G401 (cell line): ENCODE results near the gene GAK. TPM values are rescaled to one million over a fixed set of nuclear protein-coding genes. Genes with fewer than 3 reads are reported as not detected.
A peak's percentile ranks its signal among the peaks of the same experiment; 100 is the strongest.

Experiments used
- DNase-seq: peaks from one replicate; pipeline ENCODE4 v3.0.0-alpha.2; 2015; ENCODE audit warnings: low spot score
- in situ Hi-C: cut with HindIII; loops from 2 replicates; pipeline ENCODE4 v1.10.0; 2016; ENCODE audit warnings: low sequenced_read_pairs, mixed read lengths
- total RNA-seq: library from RNA; depleted of rRNA; stranded (reverse); fragments of >200 nt; shearing (Covaris generic); gene quantifications from 2 replicates; pipeline ENCODE4 v1.2.3, GENCODE V29; 2014

GAK gene
- total RNA-seq, 1 experiment from 2014 or later, result 91.5 TPM

DNA sequence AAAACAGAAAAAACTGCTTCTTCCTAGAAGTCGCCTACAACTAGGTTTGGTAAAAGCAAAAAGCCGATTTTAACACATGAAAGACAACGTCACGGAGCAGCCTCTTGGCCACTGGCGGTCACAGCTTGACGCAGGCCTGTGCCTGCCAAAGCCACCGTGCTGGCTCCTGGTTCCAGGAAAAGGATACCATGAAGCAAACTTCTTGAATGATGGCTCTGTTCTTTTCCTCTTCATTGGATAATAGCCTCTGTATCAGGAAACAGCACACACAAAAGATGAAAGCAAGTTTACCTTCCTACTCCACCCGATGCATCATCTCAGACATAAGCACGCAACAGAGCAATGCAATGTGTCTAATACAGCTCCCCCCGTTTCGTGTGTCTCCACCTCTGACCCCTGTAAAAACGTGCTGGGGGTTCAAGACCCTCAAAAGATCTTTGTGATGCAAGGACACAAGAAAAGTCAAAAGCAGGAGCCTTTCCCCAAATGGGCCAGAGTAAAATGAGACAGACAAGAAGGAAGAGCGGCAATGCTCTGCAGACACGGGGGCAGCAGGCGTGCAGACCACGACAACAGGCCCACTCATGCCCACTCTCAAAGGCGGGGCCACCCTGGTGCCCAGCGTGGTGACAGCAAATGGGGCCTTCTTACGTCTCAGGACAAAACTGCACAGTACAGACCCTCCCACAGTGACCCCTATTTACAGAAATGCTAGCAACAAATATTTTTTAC lies 19.4 kb downstream of the GAK start:
- peak; percentile 82 for DNase-seq
- in situ Hi-C loops, result no loop called here

DNA sequence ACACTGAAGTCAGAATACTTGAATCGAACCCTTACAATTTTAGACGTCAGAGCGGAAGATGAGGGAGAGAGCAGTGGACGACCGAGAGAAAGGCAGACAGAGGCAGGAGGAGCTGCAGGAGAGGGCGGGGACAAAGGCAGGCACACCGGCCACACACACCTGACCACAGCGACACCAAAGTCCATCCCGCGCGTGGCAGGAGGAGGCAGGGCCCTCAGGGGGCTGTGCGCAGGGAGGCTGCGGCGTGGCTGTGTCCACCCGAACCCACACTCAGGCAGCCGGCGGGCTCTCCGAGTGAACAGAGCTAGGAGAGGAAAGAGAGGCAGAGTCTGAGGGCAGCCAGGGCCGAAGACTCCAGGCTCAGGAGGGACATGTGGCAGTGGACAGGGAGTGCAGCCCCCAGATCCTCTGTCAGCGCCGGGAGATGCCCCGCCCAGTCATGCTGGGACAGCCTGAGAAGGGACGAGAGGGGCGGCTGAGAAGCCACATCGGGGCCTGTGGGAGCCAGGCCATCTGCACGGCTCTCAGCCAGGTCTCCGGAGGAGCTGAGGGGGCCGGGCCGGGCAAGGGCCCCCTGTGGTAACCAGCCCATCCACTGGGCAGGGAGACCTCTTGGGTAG lies 20.1 kb downstream of the GAK start:
- peak; percentile 47 for DNase-seq
- in situ Hi-C loops, result no loop called here

DNA sequence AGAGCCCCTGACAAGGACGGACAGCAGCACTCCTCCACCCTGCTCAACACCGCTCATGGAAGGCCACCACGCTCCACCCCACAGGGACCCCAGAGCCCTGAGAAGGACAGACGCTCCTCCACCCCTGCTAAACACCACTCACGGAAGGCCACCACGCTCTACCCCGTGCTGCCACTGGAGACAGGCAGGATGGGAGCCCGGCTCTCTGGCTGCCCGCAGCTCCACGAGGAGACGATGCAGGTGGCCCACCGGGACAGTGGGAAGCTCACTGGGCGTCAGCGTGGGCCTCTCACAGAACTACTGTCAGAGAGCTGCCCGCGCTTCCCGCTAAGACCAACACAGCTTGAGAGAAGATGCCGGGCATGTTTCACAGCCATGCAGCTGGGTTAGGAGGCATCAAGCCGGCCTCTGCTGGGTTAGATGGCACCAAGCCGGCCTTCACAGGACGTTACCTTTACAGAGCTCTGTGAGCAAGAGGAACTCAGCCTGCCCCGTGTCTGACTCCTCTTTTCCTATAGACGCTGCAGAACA lies 20.8 kb downstream of the GAK start:
- in situ Hi-C loops, result no loop called here
- no peak for DNase-seq

- in situ Hi-C loops, result no loop called here
- DNase-seq, result no peak
Observed at GRCh38 chr4:910366-911091, 21.6 kb downstream of the GAK start.

DNA sequence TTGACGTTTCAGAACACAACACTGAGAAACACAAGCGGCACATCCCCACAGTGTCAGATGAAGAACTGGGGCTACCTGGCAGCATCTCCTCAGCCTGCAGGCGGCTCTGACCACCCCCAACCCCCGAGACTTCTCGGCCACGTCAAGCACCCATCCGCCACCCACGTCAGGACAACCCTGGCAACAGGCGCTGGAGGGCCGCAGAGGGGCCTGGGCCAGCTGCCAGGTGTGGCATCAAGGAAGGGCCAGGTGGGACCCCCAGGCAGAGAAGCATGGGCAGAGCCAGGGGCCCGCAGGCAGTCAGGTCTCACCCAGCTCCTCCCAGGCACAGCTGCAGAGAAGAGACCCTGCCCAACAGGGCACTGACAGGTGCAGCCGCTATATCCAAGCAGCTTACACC lies 22.3 kb downstream of the GAK start:
- DNase-seq, result no peak
- in situ Hi-C loops, result no loop called here

GRCh38 chr4:909131-909571 lies 23.0 kb downstream of the GAK start:
- in situ Hi-C loops, result no loop called here
- DNase-seq, result no peak

DNA sequence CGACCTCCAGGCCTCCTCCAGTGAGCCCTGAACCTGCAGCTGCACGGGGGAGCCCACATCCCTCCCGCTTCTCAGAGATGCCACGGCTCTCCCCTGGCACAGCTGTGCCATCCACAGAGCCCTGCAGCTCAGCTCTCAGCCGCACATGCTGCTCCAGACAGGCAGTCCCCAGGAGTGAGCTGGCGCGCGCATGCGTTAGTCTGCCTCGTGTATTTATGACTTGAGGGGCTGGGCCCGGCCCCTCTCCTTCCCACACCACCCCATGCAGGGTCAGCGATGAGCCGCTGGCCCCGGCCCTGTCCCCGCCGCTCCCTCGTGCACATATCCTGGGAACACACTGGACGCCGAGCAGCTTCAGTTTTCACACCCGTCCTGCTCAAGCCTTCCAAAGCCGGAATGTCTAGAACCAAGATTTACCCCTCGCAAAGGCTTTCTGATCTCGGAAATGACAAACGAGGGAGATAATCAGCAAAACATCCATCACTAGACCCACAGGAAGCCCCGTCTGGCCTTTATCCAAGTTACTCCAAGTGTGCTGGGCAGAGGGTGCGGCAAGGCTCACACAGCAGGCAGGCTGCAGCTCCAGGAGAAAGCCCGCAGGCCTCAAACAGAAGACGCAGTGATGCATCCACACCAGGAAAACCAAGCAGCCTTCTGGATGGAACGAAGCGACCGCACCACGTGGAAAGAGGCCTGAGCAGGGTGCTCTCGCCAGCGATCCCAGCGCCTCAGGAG lies 24.3 kb downstream of the GAK start:
- in situ Hi-C loops, result no loop called here
- no peak for DNase-seq

DNA sequence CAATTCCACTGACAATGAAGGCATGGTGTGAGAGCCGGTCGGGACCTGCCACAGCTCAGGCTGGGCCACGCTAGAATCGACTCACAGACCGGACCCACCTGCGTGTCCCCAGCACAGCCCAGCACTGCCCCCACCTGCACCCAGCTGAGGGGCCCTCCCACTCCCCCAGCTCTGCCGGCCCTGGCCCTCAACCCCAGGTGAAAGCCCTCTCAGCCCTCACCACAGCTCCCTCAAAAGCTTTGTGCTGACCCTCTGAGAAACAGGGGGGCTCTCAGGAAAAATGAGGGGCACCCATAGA lies 25.1 kb downstream of the GAK start:
- no peak for DNase-seq
- in situ Hi-C loops, result no loop called here

DNA sequence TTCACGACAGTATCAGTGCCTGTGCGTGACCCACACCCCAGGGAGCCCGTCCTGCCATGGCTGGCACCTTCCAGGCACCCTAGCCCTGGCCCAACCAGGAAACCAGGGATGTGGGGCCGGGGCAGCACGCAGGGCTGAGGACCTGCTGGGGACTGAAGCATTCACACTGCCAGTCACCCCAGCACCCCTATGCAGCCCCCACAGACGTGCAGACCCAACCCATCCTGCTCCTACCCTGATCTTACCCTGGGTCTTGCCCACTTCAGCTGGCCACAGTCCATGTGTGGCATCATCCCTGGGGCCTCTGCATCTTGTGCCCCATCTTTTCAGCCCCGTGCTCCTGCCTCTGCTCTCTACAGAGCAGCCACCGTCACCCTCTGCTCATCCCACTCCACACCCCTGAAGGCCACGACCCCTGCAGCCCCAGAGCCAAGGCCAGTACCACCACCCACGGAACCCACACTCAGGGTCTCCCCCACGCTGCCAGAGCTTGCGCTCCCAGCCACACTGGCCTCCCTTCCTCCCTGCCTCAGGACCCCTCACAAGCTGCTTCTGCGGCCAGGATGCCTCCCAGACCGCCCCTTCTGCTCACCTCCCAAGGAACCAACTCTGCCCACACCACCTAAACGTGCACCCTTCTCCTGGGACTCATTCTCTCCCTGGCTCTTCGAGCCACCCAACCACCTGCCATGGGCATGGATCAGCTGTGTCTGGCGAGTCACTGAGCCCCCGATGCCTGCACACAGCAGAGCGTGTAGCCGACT lies 25.6 kb downstream of the GAK start:
- in situ Hi-C loops, result no loop called here
- DNase-seq, result no peak

GRCh38 chr4:905485-906338 lies 26.4 kb downstream of the GAK start:
- no peak for DNase-seq
- in situ Hi-C loops, result no loop called here

DNA sequence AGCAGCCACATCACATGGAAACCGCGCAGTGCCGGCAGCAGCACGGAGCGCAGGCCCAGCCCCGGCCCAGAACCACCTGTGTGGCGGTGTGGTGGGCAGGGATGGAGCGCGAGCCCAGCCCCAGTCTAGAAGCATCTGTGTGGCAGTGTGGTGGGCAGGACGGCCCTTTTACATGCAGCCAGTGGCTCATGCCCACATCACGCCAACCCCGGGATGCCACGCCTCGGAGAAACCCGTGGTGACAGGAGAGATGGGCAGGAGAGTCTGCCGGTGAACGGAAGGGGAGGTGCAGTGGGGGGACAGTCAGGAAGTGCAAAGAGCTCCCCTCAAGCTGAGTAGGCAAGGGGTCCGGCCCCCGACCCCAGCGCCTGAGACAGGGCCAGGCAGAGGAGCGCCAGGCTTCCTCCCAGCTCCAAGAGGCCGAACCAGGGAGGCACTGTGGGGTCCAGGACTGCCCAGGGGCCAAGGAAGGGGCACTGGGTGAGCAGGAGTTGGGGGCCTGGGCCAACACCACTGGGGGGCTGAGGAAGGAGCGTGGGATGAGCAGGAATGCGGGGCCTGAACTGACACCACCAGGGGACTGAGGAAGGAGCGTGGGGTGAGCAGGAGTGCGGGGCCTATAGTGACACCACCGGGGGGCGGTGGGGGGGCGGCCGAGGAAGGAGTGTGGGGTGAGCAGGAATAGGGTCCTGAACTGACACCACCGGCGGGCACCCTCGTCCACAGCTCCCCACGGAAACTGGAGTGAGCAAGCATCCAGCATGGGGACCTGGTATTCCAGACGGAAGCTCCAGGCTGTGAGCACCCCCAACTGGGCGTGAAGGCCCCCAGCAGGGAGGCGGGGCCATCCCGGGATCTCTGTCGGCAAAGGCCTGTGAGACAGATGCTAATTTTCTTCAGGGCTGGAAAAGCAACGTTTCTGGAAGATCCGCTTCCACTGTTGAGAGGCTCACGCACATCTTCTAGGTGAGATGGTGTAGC lies 28.8 kb downstream of the GAK start:
- in situ Hi-C loops, result no loop called here
- DNase-seq, result no peak

GRCh38 chr4:901192-901910 lies 30.8 kb downstream of the GAK start:
- no peak for DNase-seq
- in situ Hi-C loops, result no loop called here

GRCh38 chr4:900721-901120 lies 31.4 kb downstream of the GAK start:
- no peak for DNase-seq
- in situ Hi-C loops, result no loop called here

DNA sequence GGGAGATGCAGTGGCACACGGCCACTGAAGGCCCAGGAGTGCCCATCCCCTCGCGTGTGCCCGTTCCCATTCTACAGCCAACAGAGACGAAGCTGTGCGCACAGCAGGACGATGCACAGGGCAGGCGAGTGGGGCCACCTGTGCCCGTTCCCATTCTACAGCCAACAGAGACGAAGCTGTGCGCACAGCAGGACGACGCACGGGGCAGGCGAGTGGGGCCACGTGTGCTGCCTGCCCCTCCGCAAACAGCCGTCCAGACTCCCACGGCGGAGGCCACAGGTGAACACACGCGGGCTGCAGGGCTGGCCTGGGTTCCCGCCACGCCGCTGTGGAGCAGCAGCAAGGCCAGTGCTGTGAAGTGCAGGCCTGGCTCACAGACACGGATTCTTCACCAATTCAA lies 32.0 kb downstream of the GAK start:
- in situ Hi-C loops, result no loop called here
- DNase-seq, result peak; percentile 66

- in situ Hi-C loops, result loop anchor here (10.0 kb wide), 1 partner anchor 65 kb away; no protein-coding TSS in a partner anchor
Observed at GRCh38 chr4:899556-899906, 32.6 kb downstream of the GAK start.

DNA sequence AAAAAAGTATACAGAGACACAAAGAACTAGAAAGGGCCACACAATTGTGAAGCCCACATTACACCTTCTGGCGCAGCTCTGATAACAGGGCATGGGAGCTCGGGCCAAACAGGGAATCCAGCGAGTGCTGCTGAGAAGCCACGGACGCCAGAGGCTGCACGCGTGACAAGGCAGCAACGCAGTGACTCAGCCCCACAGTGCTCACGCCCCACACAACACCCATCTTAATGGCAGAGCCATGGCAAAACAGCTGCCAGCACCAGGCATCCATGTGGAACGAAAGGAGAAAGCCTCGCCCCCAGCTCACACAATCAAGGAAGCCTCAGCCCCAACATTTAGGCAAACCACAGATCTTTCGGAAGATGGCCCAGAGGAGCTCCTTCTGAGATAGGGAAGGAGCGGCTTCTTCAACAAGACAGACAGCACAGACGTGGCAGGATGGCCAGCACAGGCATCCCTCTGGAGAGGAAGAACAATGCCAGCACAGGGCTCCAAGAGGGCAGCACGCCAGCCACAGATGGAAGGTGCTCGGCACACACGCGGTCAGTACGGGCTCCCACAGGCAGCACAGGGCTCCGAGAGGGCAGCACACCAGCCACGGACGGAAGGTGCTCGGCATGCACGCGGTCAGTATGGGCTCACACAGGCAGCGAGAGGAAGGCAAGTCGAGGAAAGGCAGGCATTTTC lies 33.1 kb downstream of the GAK start:
- DNase-seq, result peak; percentile 93
- in situ Hi-C loops, result loop anchor here (10.0 kb wide), 1 partner anchor 64 kb away; no protein-coding TSS in a partner anchor

More at GRCh38 chr4:899556-899906, 32.6 kb downstream of the GAK start:
- no peak for DNase-seq
